BLaER1 treated with 17β-estradiol and CSF1 and Interleukin-3, amounts not matched to agents 10 nM and 100 nM (cell line): Measurements from ENCODE around the gene GNAI1.

Experiments used
- H3K27ac ChIP-seq, 11 experiments: shearing (Covaris generic); formaldehyde crosslinking; 2 replicates each; pipeline ENCODE4 v1.8.1; 2022
- H3K27me3 ChIP-seq, 11 experiments: shearing (Covaris generic); formaldehyde crosslinking; 2 replicates each; pipeline ENCODE4 v1.8.1; 2022
- H3K36me3 ChIP-seq, 11 experiments: shearing (Covaris generic); formaldehyde crosslinking; 2 replicates each; pipeline ENCODE4 v1.8.1; 2022
- H3K4me1 ChIP-seq, 10 experiments: shearing (Covaris generic); formaldehyde crosslinking; 2 replicates each; pipeline ENCODE4 v1.8.1; 2022
- H3K4me2 ChIP-seq, 11 experiments: shearing (Covaris generic); formaldehyde crosslinking; 2 replicates each; pipeline ENCODE4 v1.8.1; 2022
- H3K4me3 ChIP-seq, 10 experiments: shearing (Covaris generic); formaldehyde crosslinking; 2 replicates each; pipeline ENCODE4 v1.8.1; 2022
- H3K9ac ChIP-seq, 11 experiments: shearing (Covaris generic); formaldehyde crosslinking; 2 replicates each; pipeline ENCODE4 v1.8.1; 2022
- H3K9me3 ChIP-seq, 11 experiments: shearing (Covaris generic); formaldehyde crosslinking; replicated peaks in 1 of 11; 2 replicates each; pipeline ENCODE4 v1.8.1; 2022
- H4K20me1 ChIP-seq, 11 experiments: shearing (Covaris generic); formaldehyde crosslinking; 2 replicates each; pipeline ENCODE4 v1.8.1; 2022
- Cebpa-rat ChIP-seq, 11 experiments: shearing (Covaris generic); IDR thresholded peaks; 2 replicates each; pipeline ENCODE4 v1.8.1; 2022

The GNAI1 gene

DNA sequence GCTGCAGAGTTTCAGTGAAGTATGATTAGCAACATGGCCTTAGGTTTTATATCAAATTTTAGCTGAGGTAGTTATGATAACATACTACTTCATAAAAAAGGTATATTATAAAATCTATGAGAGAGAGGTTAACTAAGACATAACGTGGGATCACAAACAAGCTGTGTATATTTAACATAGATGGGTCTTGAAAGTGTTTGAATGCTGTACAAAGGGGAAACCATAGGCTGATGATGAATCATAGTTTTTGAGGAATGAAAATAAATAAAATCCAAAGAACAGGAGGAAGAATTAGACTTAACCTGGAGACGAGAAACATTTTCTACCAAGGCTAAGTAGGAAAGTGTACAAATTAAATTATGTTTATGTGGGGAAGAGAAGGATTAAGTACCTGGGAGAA is 119.0 kb downstream of the GNAI1 start:
- Histone ChIP-seq H3K9me3 (no peaks in the 10 kb centered on the region), H3K36me3 (no peaks in the 10 kb centered on the region), H4K20me1 (no peaks in the 10 kb centered on the region), H3K27ac (no peak overlapping the region), H3K4me3 (no peak overlapping the region), H3K4me2 (no peak overlapping the region), H3K9ac (no peak overlapping the region), H3K4me1 (no peaks in the 10 kb centered on the region), H3K27me3 (no peaks in the 10 kb centered on the region)
- no peak for TF ChIP-seq Cebpa-rat (IDR thresholded peaks at IDR 0.05)

DNA sequence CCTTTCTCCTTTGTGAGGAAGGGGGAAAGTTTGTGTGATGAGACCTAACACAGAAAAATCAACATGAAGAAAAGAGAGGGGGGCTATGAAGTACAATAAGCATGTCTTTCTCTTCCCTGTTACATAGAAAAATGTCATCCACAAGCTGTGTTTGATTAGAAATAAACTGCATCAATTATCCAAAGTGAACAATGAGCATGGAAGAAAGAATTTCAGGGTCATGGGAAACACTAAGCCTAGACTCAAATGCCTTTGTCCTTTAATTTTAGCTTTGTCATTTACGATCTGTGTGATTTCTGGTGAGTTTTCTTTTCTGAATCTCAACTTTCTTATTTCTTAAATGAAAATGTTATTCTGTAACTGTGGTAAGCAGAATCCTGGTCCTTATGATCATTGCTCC is 121.0 kb downstream of the GNAI1 start:
- H3K36me3 ChIP-seq, result no peaks in the 10 kb centered on the region
- no peak overlapping the region for H3K4me3 ChIP-seq
- H4K20me1 ChIP-seq, result no peaks in the 10 kb centered on the region
- no peaks in the 10 kb centered on the region for H3K4me1 ChIP-seq
- no peak overlapping the region for H3K27ac ChIP-seq
- no peak overlapping the region for H3K4me2 ChIP-seq
- no peak overlapping the region for H3K9ac ChIP-seq
- no peaks in the 10 kb centered on the region for H3K9me3 ChIP-seq
- no peaks in the 10 kb centered on the region for H3K27me3 ChIP-seq
- TF ChIP-seq Cebpa-rat (IDR thresholded peaks at IDR 0.05), result no peak

DNA sequence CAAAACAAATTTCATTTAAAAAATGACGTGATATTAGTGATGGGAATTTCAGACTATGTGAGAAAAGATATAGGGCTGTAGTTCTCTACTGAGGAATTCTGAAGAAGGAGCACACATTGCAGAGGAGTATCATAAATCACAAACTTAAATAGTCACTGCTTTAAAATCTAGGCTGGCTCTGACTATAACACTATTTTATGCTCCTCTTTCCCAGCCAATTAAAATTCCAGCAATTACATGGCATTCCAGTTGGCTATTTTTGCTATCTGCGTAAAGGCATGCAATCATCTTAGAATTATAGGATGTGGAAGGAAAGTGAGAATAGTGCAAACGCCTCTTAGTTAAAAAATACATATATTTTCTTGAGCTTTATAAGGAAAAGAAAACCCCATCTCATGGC is 123.1 kb downstream of the GNAI1 start:
- H3K27me3 ChIP-seq, result no peaks in the 10 kb centered on the region
- no peak overlapping the region for H3K4me2 ChIP-seq
- H3K4me3 ChIP-seq, result no peak overlapping the region
- H3K36me3 ChIP-seq, result no peaks in the 10 kb centered on the region
- H3K9ac ChIP-seq, result no peak overlapping the region
- H3K27ac ChIP-seq, result no peak overlapping the region
- TF ChIP-seq Cebpa-rat (IDR thresholded peaks at IDR 0.05), result no peak
- no peaks in the 10 kb centered on the region for H3K4me1 ChIP-seq
- no peaks in the 10 kb centered on the region for H4K20me1 ChIP-seq
- no peaks in the 10 kb centered on the region for H3K9me3 ChIP-seq

DNA sequence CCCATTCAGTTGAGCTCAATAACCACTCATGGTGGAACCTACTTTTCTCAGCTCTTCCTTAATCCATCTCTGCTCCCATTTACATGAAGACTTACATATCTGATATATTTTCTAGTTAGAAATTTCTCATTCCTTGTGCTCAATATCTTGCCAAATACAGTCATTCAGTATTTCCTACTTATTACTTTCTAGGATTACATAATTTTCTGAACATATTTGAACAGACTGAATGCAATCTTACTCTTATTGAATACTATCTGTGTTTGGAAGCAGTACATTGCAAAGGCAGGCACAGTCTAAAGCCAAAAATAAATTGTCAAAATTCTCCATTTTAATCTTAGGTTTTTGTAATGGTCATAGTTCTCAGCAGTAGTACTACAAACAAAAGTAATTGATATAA is 126.0 kb downstream of the GNAI1 start:
- H3K4me1 ChIP-seq, result no peaks in the 10 kb centered on the region
- no peak overlapping the region for H3K9ac ChIP-seq
- H4K20me1 ChIP-seq, result no peaks in the 10 kb centered on the region
- no peaks in the 10 kb centered on the region for H3K36me3 ChIP-seq
- no peak overlapping the region for H3K4me2 ChIP-seq
- no peak for TF ChIP-seq Cebpa-rat (IDR thresholded peaks at IDR 0.05)
- H3K4me3 ChIP-seq, result no peak overlapping the region
- no peaks in the 10 kb centered on the region for H3K27me3 ChIP-seq
- H3K9me3 ChIP-seq, result no peaks in the 10 kb centered on the region
- H3K27ac ChIP-seq, result no peak overlapping the region

DNA sequence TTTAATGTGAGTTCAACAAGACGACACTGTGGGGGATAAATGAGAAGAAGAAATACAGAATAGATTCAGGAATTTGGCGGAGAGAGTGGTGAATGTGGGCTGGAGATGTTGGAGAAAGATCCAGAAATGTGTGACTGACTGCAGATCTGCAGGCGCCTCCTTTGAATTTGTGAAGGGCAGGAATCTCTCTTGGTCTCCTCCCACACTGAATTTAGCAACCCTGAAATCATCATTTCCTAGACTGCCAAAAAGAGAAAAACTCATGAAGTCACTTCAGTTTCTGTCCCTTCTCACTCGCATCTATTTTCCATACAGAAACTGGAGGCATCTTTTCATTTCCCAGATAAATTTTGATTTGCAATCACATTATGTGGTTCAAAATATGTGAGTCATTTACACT is 128.7 kb downstream of the GNAI1 start:
- Histone ChIP-seq H4K20me1 (no peaks in the 10 kb centered on the region), H3K27ac (no peak overlapping the region), H3K36me3 (no peaks in the 10 kb centered on the region), H3K4me1 (no peaks in the 10 kb centered on the region), H3K9me3 (no peaks in the 10 kb centered on the region), H3K9ac (no peak overlapping the region), H3K4me2 (no peak overlapping the region), H3K27me3 (no peaks in the 10 kb centered on the region), H3K4me3 (no peak overlapping the region)
- TF ChIP-seq Cebpa-rat (IDR thresholded peaks at IDR 0.05), result no peak

DNA sequence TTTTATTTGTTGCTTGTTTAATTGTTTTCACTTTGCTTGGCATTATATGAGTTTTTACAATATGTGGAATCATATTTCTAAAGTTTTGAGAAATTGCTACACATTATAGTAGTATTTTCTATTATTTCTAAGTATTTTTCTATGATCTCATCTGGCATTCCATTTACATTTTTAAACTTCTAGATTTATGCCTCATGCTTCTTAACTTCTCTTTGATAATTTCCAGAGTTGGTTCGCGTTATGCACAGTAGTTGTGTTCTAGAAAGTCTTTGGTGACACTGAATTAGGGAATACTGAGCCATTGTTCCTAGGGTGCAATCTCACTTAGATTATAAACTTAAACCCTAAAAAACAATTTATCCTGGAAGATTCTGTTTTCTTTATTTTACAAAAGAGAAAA is 129.2 kb downstream of the GNAI1 start:
- no peak overlapping the region for H3K4me2 ChIP-seq

DNA sequence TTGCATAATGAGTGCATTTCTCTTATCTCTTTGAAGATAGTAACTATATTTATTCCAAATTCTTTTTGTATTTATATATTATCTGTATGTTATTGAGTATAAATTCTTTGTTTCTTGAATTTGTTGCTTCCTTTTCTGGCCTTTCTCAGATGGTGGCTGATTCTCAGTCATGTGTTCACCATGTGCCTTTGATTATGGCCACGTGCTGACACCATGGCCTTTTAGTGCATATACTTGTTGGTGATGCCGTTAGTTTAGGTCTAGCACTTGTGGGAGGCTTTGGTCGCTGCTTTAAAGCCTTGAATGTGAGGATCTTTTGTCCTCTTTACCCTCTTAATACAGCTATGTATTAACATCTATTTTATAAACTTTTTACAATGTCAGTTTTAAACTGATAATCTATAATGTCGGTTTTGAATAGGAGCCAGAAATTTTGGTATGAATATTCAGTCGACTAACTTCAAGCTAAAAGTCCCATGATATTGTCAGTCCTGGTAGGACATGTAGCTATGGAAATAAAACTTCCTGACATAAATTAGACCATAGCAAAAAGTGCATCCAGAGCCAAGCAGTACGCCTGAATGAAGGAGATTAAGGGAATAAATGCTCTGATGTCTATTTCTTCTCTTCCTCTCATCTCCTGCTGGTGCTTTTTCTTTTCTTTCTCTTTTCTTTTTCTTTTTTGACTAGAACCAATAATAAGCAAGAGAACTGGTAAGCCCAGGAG is 130.3 kb downstream of the GNAI1 start:
- H4K20me1 ChIP-seq, result no peaks in the 10 kb centered on the region
- H3K27ac ChIP-seq, result no peak overlapping the region
- H3K9me3 ChIP-seq, result no peaks in the 10 kb centered on the region
- H3K9ac ChIP-seq, result no peak overlapping the region
- no peak overlapping the region for H3K4me2 ChIP-seq
- H3K4me1 ChIP-seq, result no peaks in the 10 kb centered on the region
- H3K4me3 ChIP-seq, result no peak overlapping the region
- TF ChIP-seq Cebpa-rat (IDR thresholded peaks at IDR 0.05), result no peak
- no peaks in the 10 kb centered on the region for H3K27me3 ChIP-seq
- H3K36me3 ChIP-seq, result no peaks in the 10 kb centered on the region

More for the DNA sequence above, 129.2 kb downstream of the GNAI1 start:
- Histone ChIP-seq H3K4me3 (no peak overlapping the region), H3K9me3 (no peaks in the 10 kb centered on the region), H3K27ac (no peak overlapping the region), H3K27me3 (no peaks in the 10 kb centered on the region), H3K9ac (no peak overlapping the region), H3K4me1 (no peaks in the 10 kb centered on the region), H4K20me1 (no peaks in the 10 kb centered on the region), H3K36me3 (no peaks in the 10 kb centered on the region)
- no peak for TF ChIP-seq Cebpa-rat (IDR thresholded peaks at IDR 0.05)

DNA sequence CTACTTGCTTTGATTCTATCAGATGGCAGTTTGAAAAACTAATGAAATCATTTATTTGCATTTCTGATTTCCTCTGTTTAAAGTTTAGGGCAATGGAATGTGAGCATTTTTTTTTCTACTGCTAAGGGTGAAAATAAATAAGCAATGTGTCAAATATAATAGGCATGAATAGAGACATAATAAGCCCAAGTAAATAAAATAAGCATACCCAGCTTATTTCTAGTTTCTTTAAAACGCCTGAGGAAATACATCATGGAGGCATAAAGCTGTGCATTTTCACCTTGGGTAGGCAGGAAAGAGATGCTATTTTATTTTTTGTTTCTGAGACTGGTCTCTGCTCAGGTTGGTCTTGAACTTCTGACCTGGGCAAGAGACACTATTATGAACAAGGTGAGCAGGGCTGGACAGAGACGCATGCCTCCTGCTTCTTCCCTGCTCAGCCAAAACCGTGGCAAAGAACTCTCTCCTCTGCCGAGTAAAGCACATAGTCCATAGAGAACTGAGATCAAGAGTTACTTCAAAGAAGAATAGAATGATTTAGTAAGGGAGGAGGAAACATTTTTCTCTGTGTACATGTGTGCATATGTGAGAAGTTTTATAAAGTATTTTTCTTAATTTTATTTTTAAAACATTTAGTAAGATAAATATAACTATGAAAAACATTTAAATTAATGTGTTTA is 138.1 kb downstream of the GNAI1 start:
- Histone ChIP-seq H3K4me1 (peaks cover 0 to 12% (median 0%) of the 10 kb centered on the region in 10 experiments; a peak in 7 of 20 replicates), H3K9me3 (no peaks in the 10 kb centered on the region), H3K27me3 (no peaks in the 10 kb centered on the region), H3K36me3 (no peaks in the 10 kb centered on the region), H4K20me1 (no peaks in the 10 kb centered on the region), H3K9ac (no peak overlapping the region), H3K4me3 (no peak overlapping the region), H3K27ac (no peak overlapping the region), H3K4me2 (no peak overlapping the region)
- no peak for TF ChIP-seq Cebpa-rat (IDR thresholded peaks at IDR 0.05)

DNA sequence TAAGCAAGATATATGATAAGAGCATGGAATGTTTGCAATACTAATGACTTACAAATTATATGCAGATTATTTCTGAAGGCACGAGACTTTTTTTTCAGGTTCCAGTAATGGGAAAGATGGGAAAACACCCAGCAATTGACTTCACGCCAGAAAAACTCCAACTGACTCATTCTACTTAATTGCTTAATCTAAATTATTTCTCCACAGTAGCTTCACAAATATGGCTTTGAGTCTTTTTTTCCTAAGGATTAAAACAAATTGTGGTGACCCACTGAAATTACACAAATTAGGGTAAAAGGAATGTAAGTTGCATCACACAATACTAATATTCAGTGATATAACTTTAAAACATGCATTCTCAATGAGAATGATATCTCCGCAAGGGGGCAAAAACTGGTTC is 138.7 kb downstream of the GNAI1 start:
- Histone ChIP-seq H3K9me3 (no peaks in the 10 kb centered on the region), H3K9ac (no peak overlapping the region), H3K4me2 (no peak overlapping the region), H3K27me3 (no peaks in the 10 kb centered on the region), H3K4me3 (no peak overlapping the region), H3K27ac (no peak overlapping the region), H4K20me1 (no peaks in the 10 kb centered on the region), H3K4me1 (peaks cover 0 to 12% (median 0%) of the 10 kb centered on the region in 10 experiments; a peak in 7 of 20 replicates), H3K36me3 (no peaks in the 10 kb centered on the region)
- no peak for TF ChIP-seq Cebpa-rat (IDR thresholded peaks at IDR 0.05)

DNA sequence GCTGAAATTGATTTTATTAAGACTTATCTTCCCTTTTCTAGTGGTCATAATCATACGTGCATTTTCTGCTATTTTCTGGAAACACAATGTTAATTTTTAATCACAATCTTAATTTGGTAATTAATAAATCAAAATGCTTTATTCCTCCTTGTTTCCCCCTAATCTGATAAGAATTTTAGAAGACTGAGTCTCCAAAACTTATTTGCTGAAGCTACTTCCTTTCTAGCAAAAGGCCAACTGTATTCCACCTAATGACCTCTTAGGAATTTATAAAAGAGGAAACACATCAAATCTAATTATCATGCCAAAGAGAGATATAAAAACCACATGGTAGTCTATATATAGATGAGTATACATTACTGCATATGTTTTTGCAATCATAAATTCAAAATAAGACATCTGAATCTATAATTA is 140.6 kb downstream of the GNAI1 start:
- Histone ChIP-seq H3K27ac (no peak overlapping the region; a peak in 1 of 22 replicates), H3K9ac (no peak overlapping the region), H3K9me3 (no peaks in the 10 kb centered on the region), H3K4me1 (peaks cover 0 to 12% (median 0%) of the 10 kb centered on the region in 10 experiments; a peak in 7 of 20 replicates), H4K20me1 (no peaks in the 10 kb centered on the region), H3K27me3 (no peaks in the 10 kb centered on the region), H3K4me3 (no peak overlapping the region), H3K4me2 (no peak overlapping the region; a peak in 1 of 22 replicates), H3K36me3 (no peaks in the 10 kb centered on the region)
- TF ChIP-seq Cebpa-rat (IDR thresholded peaks at IDR 0.05), result no peak
